ENCODE data around the gene FCSK.

- TF ChIP-seq CTCF (IDR thresholded peaks at IDR 0.05) (no peak), POLR2AphosphoS5 (IDR thresholded peaks at IDR 0.05; ENCODE audit: insufficient read depth in 1 of 2, low read depth in 1 of 2) (no peak), POLR2A (IDR thresholded peaks at IDR 0.05) (no peak)
These were observed 58.1 kb downstream of the FCSK start for GRCh38 chr16:70512456-70512855.

Data from vagina (tissue), 2 donors.